ENCODE results near the gene CUL1.
"Not testable (repeated sequence)": the region's sequence is repeated elsewhere in the genome, so short reads cannot be mapped to it uniquely, and the experiment has no call there.

CUL1 gene

GRCh38 chr7:148699024-148699781, 500 bp downstream of the CUL1 start:
- ChIA-PET CTCF (no interaction called here), POLR2A (ENCODE audit: low non-redundant PET) (no interaction called here)
- H3K27ac ChIP-seq: peak overlapping the region; percentile 93
- TF ChIP-seq CTCF (conservative IDR thresholded peaks at IDR 0.05; ENCODE audit: low read depth): no peak
- DNase-seq (ENCODE audit: low spot score): no peak

- POLR2A ChIA-PET (ENCODE audit: low non-redundant PET): no interaction called here
- no peak for TF ChIP-seq CTCF (conservative IDR thresholded peaks at IDR 0.05; ENCODE audit: low read depth)
- H3K27ac ChIP-seq: peak overlapping the region; percentile 93
- no peak for DNase-seq (ENCODE audit: low spot score)
- CTCF ChIA-PET: interaction anchor here (0.7 kb wide), 1 partner anchor 366 kb away, joined by 3 read pairs; no protein-coding TSS in a partner anchor
Measured at GRCh38 chr7:148699782-148700629, 1.3 kb downstream of the CUL1 start.

GRCh38 chr7:148700661-148701064, 2.0 kb downstream of the CUL1 start:
- no peak for TF ChIP-seq CTCF (conservative IDR thresholded peaks at IDR 0.05; ENCODE audit: low read depth)
- no peak overlapping the region for H3K27ac ChIP-seq
- DNase-seq (ENCODE audit: low spot score): no peak
- POLR2A ChIA-PET (ENCODE audit: low non-redundant PET): no interaction called here
- CTCF ChIA-PET: interaction anchor here (0.7 kb wide), 1 partner anchor 365 kb away, joined by 3 read pairs; no protein-coding TSS in a partner anchor

- DNase-seq (ENCODE audit: low spot score): no peak
- no peak overlapping the region for H3K27ac ChIP-seq
- ChIA-PET CTCF (no interaction called here), POLR2A (ENCODE audit: low non-redundant PET) (no interaction called here)
- no peak for TF ChIP-seq CTCF (conservative IDR thresholded peaks at IDR 0.05; ENCODE audit: low read depth)
Measured at GRCh38 chr7:148701414-148701813, 2.7 kb downstream of the CUL1 start.

- POLR2A ChIA-PET (ENCODE audit: low non-redundant PET): no interaction called here
- no peak for TF ChIP-seq CTCF (conservative IDR thresholded peaks at IDR 0.05; ENCODE audit: low read depth)
- CTCF ChIA-PET: no interaction called here
- DNase-seq (ENCODE audit: low spot score): no peak
- no peak overlapping the region for H3K27ac ChIP-seq
Measured at GRCh38 chr7:148702876-148703670, 4.4 kb downstream of the CUL1 start.

GRCh38 chr7:148703671-148703962, 4.9 kb downstream of the CUL1 start:
- CTCF ChIA-PET; H3K27ac ChIP-seq; DNase-seq (ENCODE audit: low spot score); POLR2A ChIA-PET (ENCODE audit: low non-redundant PET): not testable (repeated sequence)
